ENCODE measurements around the gene UBAP1.
"Not testable (repeated sequence)": the region's sequence is repeated elsewhere in the genome, so short reads cannot be mapped to it uniquely, and the experiment has no call there.

Gene UBAP1

GRCh38 chr9:34271265-34272006, 92.6 kb downstream of the UBAP1 start:
- no peak for DNase-seq

- no peak for DNase-seq
These were observed 93.3 kb downstream of the UBAP1 start for GRCh38 chr9:34272101-34272541.

GRCh38 chr9:34273588-34273987, 94.7 kb downstream of the UBAP1 start:
- not testable (repeated sequence) for DNase-seq

GRCh38 chr9:34275811-34276210, 97.0 kb downstream of the UBAP1 start:
- DNase-seq = no peak

- no peak for DNase-seq
These were observed 97.9 kb downstream of the UBAP1 start for GRCh38 chr9:34276772-34277171.

- no peak for DNase-seq
These were observed 100.6 kb downstream of the UBAP1 start for GRCh38 chr9:34279411-34279810.

GRCh38 chr9:34282096-34282495, 103.3 kb downstream of the UBAP1 start:
- DNase-seq = no peak

GRCh38 chr9:34289159-34289558, 110.3 kb downstream of the UBAP1 start:
- no peak for DNase-seq

GRCh38 chr9:34291023-34291422, 112.2 kb downstream of the UBAP1 start:
- DNase-seq = no peak

- no peak for DNase-seq
These were observed 112.6 kb downstream of the UBAP1 start for GRCh38 chr9:34291423-34291822.

GRCh38 chr9:34292552-34292951, 113.7 kb downstream of the UBAP1 start:
- DNase-seq = no peak

- DNase-seq = not testable (repeated sequence)
These were observed 122.2 kb downstream of the UBAP1 start for GRCh38 chr9:34301064-34301463.

All from hematopoietic multipotent progenitor cell treated with erythropoietin and hydrocortisone succinate and interleukin-3 and kit ligand, for 8 days (in vitro differentiated cells).